Ovary (tissue), 3 donors: ENCODE data around the gene LAMB1.

Source experiments
- CTCF ChIP-seq, 3 donors: fragments of 450-650 bp in 2 of 3; fragments of 200-600 bp in 1 of 3; IDR thresholded peaks; one replicate each; pipeline versions ENCODE4 v1.5.1 to v1.8.0; 2016 to 2022; ENCODE audit warnings: antibody characterized with exemption in 3 of 3, mild to moderate bottlenecking in 1 of 3
- POLR2A ChIP-seq: fragments of 450-650 bp; IDR thresholded peaks from one replicate; pipeline ENCODE4 v1.6.1; 2017; ENCODE audit warnings: antibody characterized with exemption, mild to moderate bottlenecking, moderate library complexity
- donor health status: DM: no; HTN: no; CAD: no.

- TF ChIP-seq POLR2A (no peak), CTCF (IDR thresholded peaks at IDR 0.05) (no peak)
These were observed 78.0 kb downstream of the LAMB1 start for GRCh38 chr7:107924841-107925504.
